Measurements from ENCODE around the gene LAMA5.

DNA sequence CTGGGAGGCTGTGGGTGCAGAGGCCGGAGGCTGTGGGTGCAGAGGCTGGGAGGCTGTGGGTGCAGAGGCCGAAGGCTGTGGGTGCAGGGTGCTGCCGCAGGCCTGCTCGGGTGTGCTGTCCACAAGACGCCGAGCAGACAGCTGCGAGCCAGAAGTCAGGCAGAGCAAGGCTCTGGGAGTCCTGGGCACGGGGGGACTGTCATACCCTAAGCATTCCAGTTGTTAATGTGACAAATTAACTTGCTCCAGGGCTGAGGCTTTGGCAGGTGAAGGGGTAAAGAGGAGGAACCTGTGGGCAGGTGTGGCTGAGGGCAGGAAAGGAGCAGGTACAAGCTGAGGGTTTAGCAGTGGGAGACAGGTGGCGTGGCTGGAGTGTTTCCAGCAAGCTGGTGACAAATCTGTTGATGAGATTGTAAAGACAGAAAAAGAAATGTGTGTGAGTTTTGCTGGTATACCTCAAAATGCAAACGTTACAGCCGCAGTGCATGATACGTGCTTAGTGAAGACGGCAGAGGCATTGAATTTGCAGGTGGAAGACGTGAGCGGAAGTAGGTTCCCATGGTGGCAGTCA is 78.5 kb downstream of the LAMA5 start:
- TF ChIP-seq, protein P1, sequence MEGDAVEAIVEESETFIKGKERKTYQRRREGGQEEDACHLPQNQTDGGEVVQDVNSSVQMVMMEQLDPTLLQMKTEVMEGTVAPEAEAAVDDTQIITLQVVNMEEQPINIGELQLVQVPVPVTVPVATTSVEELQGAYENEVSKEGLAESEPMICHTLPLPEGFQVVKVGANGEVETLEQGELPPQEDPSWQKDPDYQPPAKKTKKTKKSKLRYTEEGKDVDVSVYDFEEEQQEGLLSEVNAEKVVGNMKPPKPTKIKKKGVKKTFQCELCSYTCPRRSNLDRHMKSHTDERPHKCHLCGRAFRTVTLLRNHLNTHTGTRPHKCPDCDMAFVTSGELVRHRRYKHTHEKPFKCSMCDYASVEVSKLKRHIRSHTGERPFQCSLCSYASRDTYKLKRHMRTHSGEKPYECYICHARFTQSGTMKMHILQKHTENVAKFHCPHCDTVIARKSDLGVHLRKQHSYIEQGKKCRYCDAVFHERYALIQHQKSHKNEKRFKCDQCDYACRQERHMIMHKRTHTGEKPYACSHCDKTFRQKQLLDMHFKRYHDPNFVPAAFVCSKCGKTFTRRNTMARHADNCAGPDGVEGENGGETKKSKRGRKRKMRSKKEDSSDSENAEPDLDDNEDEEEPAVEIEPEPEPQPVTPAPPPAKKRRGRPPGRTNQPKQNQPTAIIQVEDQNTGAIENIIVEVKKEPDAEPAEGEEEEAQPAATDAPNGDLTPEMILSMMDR (IDR thresholded peaks at IDR 0.05; ENCODE audit: borderline replicate concordance, extremely low read depth, low read length, poor library complexity, severe bottlenecking) = no peak
- no peak for TF ChIP-seq EZH2 (IDR thresholded peaks at IDR 0.05; ENCODE audit: borderline replicate concordance, low read depth, low read length, severe bottlenecking)
